ENCODE data around the gene LRRC27.

The LRRC27 gene

DNA sequence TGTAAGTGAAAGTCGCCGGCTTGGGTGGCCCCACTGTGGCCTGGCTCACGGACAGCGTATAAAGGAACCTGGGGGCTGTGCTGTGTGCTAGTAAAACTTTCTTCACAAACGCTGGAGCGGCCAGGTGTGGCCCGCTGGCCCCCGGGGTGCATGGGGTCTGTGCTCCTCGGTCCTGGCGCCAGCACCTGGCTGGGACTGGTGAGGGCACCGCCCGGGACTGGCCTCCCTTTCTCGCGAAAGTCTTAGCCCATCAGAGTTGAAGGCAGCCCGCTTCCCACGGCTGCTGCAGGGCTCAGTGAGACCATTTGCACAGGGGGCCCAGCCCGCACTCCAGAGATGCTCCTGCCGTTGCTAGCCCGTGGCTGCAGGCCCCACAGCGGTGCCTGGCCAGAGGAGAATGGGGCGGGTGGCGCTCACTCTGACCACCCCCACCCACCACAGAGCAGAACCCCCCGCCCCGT, 70.8 kb downstream of the LRRC27 start:
- H3K4me3 ChIP-seq (ENCODE audit: low read length) = no peak overlapping the region
- TF ChIP-seq, protein P1, sequence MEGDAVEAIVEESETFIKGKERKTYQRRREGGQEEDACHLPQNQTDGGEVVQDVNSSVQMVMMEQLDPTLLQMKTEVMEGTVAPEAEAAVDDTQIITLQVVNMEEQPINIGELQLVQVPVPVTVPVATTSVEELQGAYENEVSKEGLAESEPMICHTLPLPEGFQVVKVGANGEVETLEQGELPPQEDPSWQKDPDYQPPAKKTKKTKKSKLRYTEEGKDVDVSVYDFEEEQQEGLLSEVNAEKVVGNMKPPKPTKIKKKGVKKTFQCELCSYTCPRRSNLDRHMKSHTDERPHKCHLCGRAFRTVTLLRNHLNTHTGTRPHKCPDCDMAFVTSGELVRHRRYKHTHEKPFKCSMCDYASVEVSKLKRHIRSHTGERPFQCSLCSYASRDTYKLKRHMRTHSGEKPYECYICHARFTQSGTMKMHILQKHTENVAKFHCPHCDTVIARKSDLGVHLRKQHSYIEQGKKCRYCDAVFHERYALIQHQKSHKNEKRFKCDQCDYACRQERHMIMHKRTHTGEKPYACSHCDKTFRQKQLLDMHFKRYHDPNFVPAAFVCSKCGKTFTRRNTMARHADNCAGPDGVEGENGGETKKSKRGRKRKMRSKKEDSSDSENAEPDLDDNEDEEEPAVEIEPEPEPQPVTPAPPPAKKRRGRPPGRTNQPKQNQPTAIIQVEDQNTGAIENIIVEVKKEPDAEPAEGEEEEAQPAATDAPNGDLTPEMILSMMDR (conservative IDR thresholded peaks at IDR 0.05; ENCODE audit: low read length) = no peak
- DNase-seq (ENCODE audit: low read depth) = no peak

DNA sequence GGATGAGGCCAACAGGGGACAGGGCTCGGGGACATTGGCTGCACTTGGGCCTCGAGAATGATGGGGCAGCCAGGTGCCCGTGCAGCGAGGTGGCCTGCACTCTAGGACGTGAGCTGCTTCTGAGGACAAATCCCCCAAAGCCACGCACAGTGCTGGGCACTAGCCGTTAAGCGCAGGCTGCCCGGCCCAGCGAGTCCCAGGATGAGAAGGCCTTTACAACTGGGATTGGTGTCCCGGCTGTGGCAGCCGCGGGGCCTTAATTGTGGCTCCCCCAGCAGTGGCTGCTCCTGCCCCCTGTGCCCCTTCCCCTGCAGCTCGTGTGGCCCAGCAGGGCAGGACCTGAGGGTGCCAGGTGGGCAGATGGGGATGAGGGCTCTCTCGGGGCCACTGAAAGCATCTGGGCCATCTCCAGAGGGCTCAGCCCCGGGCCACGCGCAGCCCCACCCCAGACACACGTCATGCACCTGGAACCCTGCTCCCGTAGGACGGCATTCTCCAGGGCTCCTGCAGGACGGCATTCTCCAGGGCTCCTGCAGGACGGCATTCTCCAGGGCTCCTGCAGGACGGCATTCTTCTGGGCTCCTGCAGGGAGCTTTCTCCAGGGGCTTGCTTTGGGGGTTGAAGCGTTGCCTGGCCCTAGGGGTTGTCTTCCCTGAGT, 71.6 kb downstream of the LRRC27 start:
- H3K4me3 ChIP-seq (ENCODE audit: low read length) = no peak overlapping the region
- no peak for DNase-seq (ENCODE audit: low read depth)
- TF ChIP-seq, protein P1 (conservative IDR thresholded peaks at IDR 0.05; ENCODE audit: low read length) = no peak

DNA sequence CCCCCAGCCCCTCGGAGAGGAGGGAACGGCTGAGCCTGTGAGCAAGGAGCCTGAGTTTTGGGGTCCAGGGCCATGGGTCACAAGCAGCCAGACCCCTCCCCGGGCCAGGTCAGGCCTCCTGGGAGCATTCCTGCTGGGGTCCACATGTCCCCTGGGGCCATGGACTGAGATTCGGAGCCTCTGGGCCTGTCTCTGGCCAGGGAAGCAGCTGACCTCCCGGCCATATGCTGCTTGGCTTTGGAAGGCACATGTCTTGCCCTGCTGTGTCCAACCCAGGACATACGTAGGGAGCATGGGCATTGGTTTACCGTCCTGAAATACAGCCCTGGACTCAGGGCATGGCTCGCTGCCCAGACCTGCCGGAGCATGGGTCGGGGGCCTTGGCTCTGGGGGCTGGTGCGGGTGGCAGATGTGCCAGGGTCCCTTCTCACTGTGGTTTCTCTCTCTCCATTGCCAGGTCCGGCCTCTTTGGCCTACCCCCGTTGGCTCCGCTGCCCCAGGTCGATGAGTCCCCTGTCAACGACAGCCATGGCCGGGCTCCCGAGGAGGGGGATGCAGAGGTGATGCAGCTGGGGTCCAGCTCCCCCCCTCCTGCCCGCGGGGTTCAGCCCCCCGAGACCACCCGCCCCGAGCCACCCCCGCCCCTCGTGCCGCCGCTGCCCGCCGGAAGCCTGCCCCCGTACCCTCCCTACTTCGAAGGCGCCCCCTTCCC, 72.3 kb downstream of the LRRC27 start:
- H3K4me3 ChIP-seq (ENCODE audit: low read length) = no peak overlapping the region
- DNase-seq (ENCODE audit: low read depth) = no peak
- TF ChIP-seq, protein P1 (conservative IDR thresholded peaks at IDR 0.05; ENCODE audit: low read length) = no peak

DNA sequence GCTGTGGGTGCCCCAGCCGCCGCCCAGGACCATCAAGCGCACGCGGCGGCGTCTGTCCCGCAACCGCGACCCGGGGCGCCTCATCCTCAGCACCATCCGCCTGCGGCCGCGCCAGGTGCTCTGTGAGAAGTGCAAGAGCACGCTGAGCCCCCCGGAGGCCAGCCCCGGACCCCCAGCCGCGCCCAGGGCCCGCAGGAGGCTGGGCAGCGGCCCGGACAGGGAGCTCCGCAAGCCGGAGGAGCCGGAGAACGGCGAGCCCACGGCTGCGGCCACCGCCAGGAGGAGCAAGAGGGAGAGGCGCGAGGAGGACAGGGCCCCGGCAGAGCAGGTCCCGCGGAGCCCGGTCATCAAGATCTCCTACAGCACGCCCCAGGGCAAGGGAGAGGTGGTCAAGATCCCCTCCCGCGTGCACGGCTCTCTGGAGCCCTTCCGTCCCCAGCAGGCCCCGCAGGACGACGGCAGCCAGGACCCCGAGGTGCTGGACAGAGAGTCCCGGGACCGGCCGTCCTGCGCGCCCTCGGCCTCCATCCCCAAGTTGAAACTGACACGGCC, 73.0 kb downstream of the LRRC27 start:
- TF ChIP-seq, protein P1 (conservative IDR thresholded peaks at IDR 0.05; ENCODE audit: low read length) = no peak
- no peak for DNase-seq (ENCODE audit: low read depth)
- H3K4me3 ChIP-seq (ENCODE audit: low read length) = no peak overlapping the region

DNA sequence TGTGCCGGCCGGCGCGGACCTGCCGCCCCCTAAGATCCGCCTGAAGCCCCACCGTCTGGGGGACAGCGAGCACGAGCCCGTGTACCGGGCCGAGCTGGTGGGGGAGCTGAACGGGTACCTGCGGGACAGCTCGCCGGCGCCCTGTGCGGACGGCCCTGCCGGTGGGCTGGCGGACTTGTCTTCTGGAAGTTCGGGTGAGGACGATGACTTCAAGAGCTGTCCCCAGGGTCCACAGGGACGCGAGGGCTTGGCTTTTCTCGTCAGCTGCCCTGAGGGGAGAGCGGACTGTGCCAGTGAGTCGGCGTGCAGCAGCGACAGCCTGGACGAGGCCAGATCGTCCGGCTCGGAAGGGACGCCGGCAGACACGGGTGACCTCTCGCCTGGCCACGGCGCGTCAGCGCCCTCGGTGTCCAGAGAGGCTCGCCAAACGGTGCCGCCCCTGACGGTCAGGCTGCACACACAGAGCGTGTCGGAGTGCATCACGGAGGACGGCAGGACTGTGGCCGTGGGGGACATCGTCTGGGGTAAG, 73.5 kb downstream of the LRRC27 start:
- no peak for DNase-seq (ENCODE audit: low read depth)
- no peak overlapping the region for H3K4me3 ChIP-seq (ENCODE audit: low read length)
- TF ChIP-seq, protein P1 (conservative IDR thresholded peaks at IDR 0.05; ENCODE audit: low read length) = no peak

DNA sequence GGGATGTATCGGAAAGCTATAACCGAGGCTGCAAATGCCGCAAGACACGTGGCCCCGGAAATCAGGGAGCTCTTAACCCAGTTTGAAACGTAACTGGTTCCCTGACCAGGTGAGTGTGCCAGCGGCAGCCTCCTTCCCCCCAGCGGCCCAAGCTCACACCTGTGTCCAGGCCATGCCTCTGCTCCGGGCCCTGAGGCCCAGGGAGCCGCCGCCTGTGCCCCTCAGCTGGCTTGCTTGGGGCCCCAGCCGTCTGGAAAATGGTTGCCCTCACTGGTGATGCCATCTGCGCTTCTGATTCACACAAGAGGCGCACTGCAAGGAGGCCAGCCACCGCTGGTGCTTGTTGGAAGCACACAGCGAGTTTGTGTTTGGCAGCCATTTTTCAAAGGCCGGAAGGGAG, 74.2 kb downstream of the LRRC27 start:
- DNase-seq (ENCODE audit: low read depth) = no peak
- TF ChIP-seq, protein P1 (conservative IDR thresholded peaks at IDR 0.05; ENCODE audit: low read length) = no peak
- H3K4me3 ChIP-seq (ENCODE audit: low read length) = no peak overlapping the region
